ENCODE data around the gene BCL10.
"Not testable (repeated sequence)": the region's sequence is repeated elsewhere in the genome, so short reads cannot be mapped to it uniquely, and the experiment has no call there.

BCL10 gene

GRCh38 chr1:85264150-85264549 is 12.3 kb downstream of the BCL10 start:
- DNase-seq: no peak

GRCh38 chr1:85262985-85263384 is 13.4 kb downstream of the BCL10 start:
- no peak for DNase-seq

GRCh38 chr1:85259912-85260274 is 16.5 kb downstream of the BCL10 start:
- DNase-seq: no peak

GRCh38 chr1:85259118-85259911 is 17.1 kb downstream of the BCL10 start, which contains the start of gene C1orf52:
TSS of gene C1orf52 (minus strand) at chr1:85259662. CDS start at chr1:85259633, 29 bp downstream.
- peak; percentile 95 to 98 (median 98) for DNase-seq

GRCh38 chr1:85258536-85259117 is 17.8 kb downstream of the BCL10 start:
- peak; percentile 27 to 64 (median 46) for DNase-seq

GRCh38 chr1:85249042-85249441 is 27.4 kb downstream of the BCL10 start:
- not testable (repeated sequence) for DNase-seq

- no peak for DNase-seq
Measured at GRCh38 chr1:85245891-85246290, 30.5 kb downstream of the BCL10 start.

GRCh38 chr1:85245456-85245855 is 31.0 kb downstream of the BCL10 start:
- no peak for DNase-seq

- DNase-seq: no peak
Measured at GRCh38 chr1:85244271-85245061, 32.0 kb downstream of the BCL10 start.

GRCh38 chr1:85243372-85243771 is 33.1 kb downstream of the BCL10 start:
- no peak for DNase-seq

GRCh38 chr1:85240643-85241042 is 35.8 kb downstream of the BCL10 start:
- no peak for DNase-seq

GRCh38 chr1:85240174-85240601 is 36.2 kb downstream of the BCL10 start:
- no peak for DNase-seq

GRCh38 chr1:85237613-85238012 is 38.8 kb downstream of the BCL10 start:
- DNase-seq: no peak

GRCh38 chr1:85230305-85230977 is 46.0 kb downstream of the BCL10 start:
- DNase-seq: peak in 1 of 4 experiments; percentile 3

- no peak for DNase-seq
Measured at GRCh38 chr1:85229574-85230097, 46.8 kb downstream of the BCL10 start.

- DNase-seq: no peak
Measured at GRCh38 chr1:85228972-85229371, 47.5 kb downstream of the BCL10 start.

GRCh38 chr1:85225624-85226380 is 50.6 kb downstream of the BCL10 start:
- DNase-seq: no peak

GRCh38 chr1:85224734-85225623 is 51.5 kb downstream of the BCL10 start:
- no peak for DNase-seq

- DNase-seq: no peak
Measured at GRCh38 chr1:85224295-85224694, 52.1 kb downstream of the BCL10 start.

- DNase-seq: no peak
Measured at GRCh38 chr1:85223334-85223733, 53.1 kb downstream of the BCL10 start.

- DNase-seq: no peak
Measured at GRCh38 chr1:85220756-85221201, 55.7 kb downstream of the BCL10 start.
